ENCODE measurements around the gene ZFYVE26.

DNA sequence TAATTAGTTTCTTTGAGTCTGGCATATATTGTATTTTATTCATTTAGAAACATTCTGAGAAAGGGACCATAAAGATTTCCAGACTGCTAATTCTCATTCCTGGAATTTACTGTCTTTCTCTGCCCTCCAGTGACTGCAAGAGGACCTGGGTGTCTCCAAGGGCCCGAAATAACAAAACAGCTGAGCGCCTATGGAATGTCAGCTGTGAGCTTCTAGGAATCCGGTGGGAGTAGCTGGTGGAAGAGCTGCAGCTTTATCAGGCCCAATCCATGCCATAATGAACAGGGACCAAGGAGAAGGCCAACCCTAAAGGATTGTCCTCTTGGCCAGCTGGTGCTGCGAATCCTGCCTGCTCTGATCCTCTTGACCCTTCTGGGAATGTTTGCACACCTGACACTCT, 82.8 kb downstream of the ZFYVE26 start:
- no peak for TF ChIP-seq POLR2A (IDR thresholded peaks at IDR 0.05)
- TF ChIP-seq, protein P1, sequence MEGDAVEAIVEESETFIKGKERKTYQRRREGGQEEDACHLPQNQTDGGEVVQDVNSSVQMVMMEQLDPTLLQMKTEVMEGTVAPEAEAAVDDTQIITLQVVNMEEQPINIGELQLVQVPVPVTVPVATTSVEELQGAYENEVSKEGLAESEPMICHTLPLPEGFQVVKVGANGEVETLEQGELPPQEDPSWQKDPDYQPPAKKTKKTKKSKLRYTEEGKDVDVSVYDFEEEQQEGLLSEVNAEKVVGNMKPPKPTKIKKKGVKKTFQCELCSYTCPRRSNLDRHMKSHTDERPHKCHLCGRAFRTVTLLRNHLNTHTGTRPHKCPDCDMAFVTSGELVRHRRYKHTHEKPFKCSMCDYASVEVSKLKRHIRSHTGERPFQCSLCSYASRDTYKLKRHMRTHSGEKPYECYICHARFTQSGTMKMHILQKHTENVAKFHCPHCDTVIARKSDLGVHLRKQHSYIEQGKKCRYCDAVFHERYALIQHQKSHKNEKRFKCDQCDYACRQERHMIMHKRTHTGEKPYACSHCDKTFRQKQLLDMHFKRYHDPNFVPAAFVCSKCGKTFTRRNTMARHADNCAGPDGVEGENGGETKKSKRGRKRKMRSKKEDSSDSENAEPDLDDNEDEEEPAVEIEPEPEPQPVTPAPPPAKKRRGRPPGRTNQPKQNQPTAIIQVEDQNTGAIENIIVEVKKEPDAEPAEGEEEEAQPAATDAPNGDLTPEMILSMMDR (IDR thresholded peaks at IDR 0.05): no peak

Data from uterus (tissue), 2 donors.